NCI-H2196 (cell line): ENCODE measurements around the gene PPARG.
"Not testable (repeated sequence)": the region's sequence is repeated elsewhere in the genome, so short reads cannot be mapped to it uniquely, and the experiment has no call there.

Experiments
- DNase-seq: peaks from one replicate; lab custom pipeline; 2025; ENCODE audit not compliant: unreplicated experiment; lab: John Stamatoyannopoulos, UW

PPARG gene

DNA sequence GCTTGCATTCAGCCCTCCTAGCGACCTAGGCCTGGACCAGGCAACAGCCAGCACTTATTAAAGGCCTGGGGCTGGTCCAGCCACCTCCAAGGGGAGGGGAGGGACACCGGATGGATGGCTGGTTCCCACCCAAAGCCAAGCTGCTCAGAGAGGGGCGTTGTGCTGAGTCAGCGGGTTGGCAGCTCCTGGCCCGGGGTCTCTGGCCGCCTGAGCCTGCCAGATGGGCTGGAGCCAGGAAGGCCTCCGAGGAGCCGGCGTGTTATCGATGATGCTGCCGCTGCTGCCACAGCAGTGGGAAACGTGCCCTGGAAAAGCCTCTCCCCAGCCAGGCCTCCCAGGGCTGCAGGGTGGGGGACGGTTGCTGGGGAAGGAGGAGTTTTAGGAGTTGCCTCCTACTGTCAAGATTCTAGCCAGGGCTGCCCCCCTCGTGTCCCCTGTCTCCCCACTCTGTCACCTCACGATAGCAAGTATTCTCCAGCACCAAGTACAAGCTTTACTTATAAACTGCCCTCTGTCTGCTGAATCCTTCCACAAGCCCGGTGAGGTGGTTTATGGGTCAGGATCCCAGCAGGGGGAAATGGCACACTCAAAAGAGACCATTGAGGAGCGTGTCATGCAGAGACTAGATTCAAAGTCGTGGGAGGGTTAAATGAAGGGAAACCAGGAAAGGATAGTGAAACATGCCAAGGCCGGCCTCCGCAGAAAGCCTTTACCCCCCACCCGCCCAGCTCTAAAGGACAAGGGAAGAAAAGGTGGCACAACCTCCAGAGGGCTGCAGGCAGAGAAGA lies 152.3 kb downstream of the PPARG start:
- DNase-seq: no peak

- no peak for DNase-seq
These were observed 154.0 kb downstream of the PPARG start for GRCh38 chr3:12442654-12443501.

DNA sequence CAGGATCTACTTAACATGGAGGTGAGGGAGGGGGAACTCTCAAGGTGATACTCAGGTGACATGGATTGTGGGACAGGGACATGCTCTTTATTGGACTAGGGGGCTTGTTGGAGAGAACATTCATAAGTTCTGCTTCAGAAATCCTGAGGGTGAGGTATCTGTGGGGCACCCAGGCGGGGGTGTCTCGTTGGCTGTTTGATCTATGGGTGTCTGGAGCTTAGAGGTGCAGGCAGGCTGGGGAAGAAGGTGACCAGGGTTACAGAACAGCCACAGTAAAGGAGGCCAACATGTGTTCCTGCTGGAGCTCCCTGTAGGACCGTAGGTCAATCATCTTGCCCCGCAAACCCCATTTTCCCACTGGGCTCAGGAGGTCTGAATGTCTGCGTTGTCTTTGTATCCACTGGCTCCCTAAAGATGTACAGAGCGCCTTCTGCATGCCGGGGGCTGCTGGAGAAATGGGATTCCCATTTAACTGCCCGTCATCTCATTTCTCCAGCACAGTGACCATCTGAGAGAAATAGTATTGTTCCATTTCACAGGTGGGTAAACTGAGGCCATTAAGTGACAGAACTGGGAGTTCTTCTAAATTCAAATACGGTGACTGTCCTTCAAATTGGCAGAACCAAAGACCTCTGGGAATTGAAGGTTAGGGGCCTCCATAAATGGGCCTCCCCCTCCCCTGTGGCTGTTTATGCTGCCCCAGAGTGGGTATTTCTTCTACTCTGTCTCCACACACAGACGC lies 155.1 kb downstream of the PPARG start:
- no peak for DNase-seq

DNA sequence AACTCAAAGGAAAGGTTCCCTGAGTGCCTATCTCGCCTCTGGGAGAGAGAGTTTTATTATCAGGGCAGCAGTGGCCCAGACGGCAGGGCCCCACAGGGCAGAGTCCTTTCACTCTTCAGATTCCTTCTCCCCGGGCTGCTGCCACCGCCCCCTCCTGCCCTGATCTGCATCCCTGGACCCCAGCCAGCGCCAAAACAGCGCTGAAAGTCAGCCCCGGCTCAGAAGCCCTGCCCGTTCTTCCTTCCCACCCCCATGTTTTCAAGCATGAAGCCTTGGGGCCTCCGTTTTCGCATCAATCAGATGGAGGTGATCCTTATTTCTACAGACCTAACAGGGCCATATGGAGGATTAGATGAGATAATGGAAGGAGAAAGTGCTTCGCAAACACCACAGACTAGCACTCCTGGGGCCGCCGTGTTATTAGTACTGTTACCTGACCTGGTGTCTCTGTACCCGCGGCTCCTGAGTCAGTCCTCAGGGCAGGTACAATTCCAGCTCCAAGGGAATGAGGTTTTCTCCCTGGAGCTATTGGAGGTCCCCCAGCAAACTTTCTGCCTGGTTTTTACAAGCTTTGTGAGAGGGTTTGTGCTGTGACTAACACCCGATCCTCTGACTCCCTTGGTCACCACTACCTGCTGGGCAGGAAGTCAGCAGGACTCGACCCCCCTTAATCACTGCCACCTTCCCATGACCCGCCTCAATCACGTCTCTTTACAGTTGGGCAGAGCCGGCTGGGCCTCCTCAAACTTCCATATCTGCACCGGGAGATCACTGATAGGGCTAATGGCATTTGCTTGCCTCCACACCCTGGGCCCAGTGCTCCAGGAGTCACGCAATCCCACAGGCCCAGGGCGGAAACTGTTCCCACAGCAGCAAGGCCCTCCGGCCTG lies 156.0 kb downstream of the PPARG start:
- DNase-seq: no peak

GRCh38 chr3:12445523-12446240 lies 156.8 kb downstream of the PPARG start:
- DNase-seq: no peak

GRCh38 chr3:12446298-12446697 lies 157.4 kb downstream of the PPARG start:
- DNase-seq: no peak

- no peak for DNase-seq
These were observed 158.2 kb downstream of the PPARG start for GRCh38 chr3:12447075-12447474.

- DNase-seq: not testable (repeated sequence)
These were observed 159.7 kb downstream of the PPARG start for GRCh38 chr3:12448404-12449202.

DNA sequence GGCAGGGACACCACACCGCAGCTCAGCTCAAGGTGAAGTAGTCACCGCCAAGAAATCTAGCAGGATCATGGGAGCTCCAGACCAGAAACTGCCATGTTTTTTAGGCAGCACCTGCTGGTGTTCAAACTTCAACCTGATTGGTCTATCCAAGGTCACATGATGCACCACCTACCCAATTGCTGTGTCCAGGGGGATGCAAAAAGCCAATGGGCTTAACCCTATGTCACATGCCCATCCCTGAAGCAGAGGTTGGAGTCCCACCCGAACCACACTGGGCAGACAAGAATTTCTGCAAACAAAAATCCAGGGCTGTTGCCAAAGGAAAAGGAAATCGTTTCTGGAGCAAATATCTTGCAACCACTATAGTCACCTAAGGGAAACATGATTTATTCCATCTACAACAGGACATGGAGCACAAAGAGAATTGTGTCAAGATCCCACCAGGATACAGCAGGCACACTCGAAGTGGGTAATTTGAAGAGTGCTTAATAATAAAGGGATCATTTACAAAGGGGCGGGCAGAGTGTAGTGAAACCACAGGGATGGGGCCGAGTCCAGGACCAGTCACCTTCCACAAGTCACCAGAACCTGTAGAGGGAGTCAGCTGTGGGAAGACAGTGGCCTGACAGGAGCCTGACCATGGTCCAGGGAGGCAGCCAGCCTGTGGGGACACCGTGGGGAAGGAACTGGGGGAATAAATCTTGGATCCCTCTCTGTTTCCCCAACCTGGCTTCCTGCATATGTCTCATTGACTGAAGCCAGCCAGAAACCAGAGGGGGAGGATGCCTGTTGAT lies 161.2 kb downstream of the PPARG start:
- no peak for DNase-seq

DNA sequence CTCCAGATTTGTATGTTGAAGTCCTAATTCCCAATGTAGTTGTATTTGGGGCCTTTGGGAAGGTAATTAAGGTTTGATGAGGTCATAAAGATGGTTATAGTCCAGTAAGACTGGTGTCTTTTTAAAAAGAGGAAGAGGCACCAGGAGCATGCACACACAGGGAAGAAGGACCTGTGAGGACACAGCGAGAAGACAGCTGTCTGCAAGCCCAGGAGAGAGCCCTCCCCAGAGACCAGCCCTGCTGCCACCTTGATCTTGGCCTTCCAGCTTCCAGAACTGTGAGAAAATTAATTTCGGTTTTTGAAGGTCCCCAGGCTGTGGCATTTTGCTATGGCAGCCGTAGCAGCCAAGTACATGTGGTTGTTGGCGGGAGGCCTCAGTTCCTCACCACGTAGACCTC lies 162.6 kb downstream of the PPARG start:
- no peak for DNase-seq

- no peak for DNase-seq
These were observed 163.1 kb downstream of the PPARG start for GRCh38 chr3:12451960-12452359.

GRCh38 chr3:12452361-12453330 lies 163.8 kb downstream of the PPARG start:
- DNase-seq: no peak

GRCh38 chr3:12454076-12454815 lies 165.4 kb downstream of the PPARG start:
- no peak for DNase-seq

DNA sequence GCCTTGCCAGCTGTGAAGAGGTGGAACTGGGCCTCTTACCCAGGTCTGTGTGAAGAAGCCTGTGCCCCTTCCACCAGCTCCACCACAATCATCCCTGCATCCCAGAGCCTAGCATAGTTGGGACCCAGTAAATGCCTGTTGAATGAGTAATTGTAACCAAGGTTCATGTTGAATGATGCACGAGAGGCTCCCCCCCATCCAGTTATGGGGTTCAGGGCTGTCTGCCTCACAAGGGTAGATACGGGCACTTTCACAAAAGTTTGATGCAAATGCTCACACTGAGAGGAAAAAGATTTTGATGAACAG lies 165.9 kb downstream of the PPARG start:
- DNase-seq: no peak

GRCh38 chr3:12455740-12456139 lies 166.9 kb downstream of the PPARG start:
- DNase-seq: no peak

DNA sequence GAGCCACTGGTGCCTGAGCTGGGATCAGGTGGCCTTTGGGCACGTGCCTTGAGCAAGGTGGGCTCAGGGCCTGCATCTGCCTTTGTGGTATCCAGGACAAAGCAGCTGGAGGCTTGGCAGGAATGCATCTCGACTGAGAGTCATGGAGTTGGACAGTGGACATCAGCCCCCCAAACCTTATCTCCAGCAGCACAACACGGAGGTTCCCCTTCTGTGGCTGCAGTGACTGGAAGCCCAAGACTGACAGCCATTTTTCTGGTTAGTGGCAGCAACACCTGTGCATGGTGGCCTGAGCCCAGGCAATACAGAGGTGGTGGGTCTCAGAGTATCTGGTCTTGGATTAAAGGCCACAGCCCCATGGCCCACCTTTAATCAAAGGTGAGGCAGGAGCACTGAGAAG lies 167.6 kb downstream of the PPARG start:
- DNase-seq: no peak

DNA sequence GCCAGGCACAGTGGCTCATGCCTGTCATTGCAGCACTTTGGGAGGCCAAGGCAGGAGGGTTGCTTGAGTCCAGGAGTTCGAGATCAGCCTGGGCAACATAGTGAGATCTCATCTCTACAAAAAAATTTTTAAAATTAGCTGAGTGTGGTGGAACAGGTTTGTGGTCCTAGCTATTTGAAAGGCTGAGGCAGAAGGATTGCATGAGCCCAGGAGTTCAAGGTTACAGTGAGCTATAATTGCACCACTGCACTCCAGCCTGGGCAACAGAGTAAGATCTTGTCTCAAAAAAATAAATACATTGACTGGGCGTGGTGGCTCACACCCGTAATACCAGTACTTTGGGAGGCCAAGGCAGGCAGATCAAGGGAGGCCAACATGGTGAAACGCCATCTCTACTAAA lies 168.5 kb downstream of the PPARG start:
- not testable (repeated sequence) for DNase-seq
